ENCODE data around the gene TRIM2.

The TRIM2 gene

GRCh38 chr4:153249199-153250041 is 45.2 kb downstream of the TRIM2 start:
- peak; percentile 41 to 89 for DNase-seq

- no peak for DNase-seq
Measured at GRCh38 chr4:153252122-153252521, 47.9 kb downstream of the TRIM2 start.

- DNase-seq: no peak
Measured at GRCh38 chr4:153255233-153255632, 51.0 kb downstream of the TRIM2 start.

GRCh38 chr4:153257151-153257620 is 52.9 kb downstream of the TRIM2 start:
- DNase-seq: peak in 1 of 2 experiments; percentile 48

GRCh38 chr4:153257991-153258390 is 53.7 kb downstream of the TRIM2 start:
- no peak for DNase-seq

- no peak for DNase-seq
Measured at GRCh38 chr4:153258750-153259149, 54.5 kb downstream of the TRIM2 start.

- DNase-seq: no peak
Measured at GRCh38 chr4:153259661-153260060, 55.4 kb downstream of the TRIM2 start.

- DNase-seq: no peak
Measured at GRCh38 chr4:153260132-153260531, 55.9 kb downstream of the TRIM2 start.

GRCh38 chr4:153260553-153261300 is 56.5 kb downstream of the TRIM2 start:
- no peak for DNase-seq

- DNase-seq: no peak
Measured at GRCh38 chr4:153261461-153261860, 57.2 kb downstream of the TRIM2 start.

GRCh38 chr4:153261914-153262313 is 57.7 kb downstream of the TRIM2 start:
- peak in 1 of 2 experiments; percentile 15 for DNase-seq

GRCh38 chr4:153265306-153266047 is 61.2 kb downstream of the TRIM2 start:
- no peak for DNase-seq

GRCh38 chr4:153266988-153267387 is 62.7 kb downstream of the TRIM2 start:
- DNase-seq: no peak

GRCh38 chr4:153267890-153268289 is 63.6 kb downstream of the TRIM2 start:
- no peak for DNase-seq

GRCh38 chr4:153268295-153268694 is 64.1 kb downstream of the TRIM2 start:
- DNase-seq: no peak

- DNase-seq: no peak
Measured at GRCh38 chr4:153269218-153269990, 65.2 kb downstream of the TRIM2 start.

GRCh38 chr4:153270361-153270760 is 66.1 kb downstream of the TRIM2 start:
- DNase-seq: no peak

- no peak for DNase-seq
Measured at GRCh38 chr4:153271820-153272219, 67.6 kb downstream of the TRIM2 start.

GRCh38 chr4:153273751-153274150 is 69.5 kb downstream of the TRIM2 start:
- no peak for DNase-seq

GRCh38 chr4:153274967-153275366 is 70.7 kb downstream of the TRIM2 start:
- no peak for DNase-seq

- no peak for DNase-seq
Measured at GRCh38 chr4:153275380-153276276, 71.4 kb downstream of the TRIM2 start.

Data from NCI-H446 (cell line).